Astrocyte (in vitro differentiated cells and primary cell): Measurements from ENCODE around the gene KCNN3. TPM values are rescaled to one million over a fixed set of nuclear protein-coding genes. Genes with fewer than 3 reads are reported as not detected.
A peak's percentile ranks its signal among the peaks of the same experiment; 100 is the strongest.

Experiments
- DNase-seq: peaks from one replicate; pipeline ENCODE4 v3.0.0-alpha.2; 2010; ENCODE audit warnings: low read depth
- FAIRE-seq: peaks from 2 replicates; lab custom pipeline; 2011; peaks lifted over from hg19 to GRCh38; lab: Jason Lieb, UNC
- H2AFZ ChIP-seq: 2 replicates; pipeline ENCODE4 v1.6.0; 2012; ENCODE audit warnings: low read depth, low read length, inconsistent platforms
- H3K27ac ChIP-seq: 2 replicates; pipeline ENCODE4 v1.5.1; 2011; ENCODE audit warnings: low read depth, low read length, inconsistent platforms
- H3K27me3 ChIP-seq: 2 replicates; pipeline ENCODE4 v1.6.0; 2011; ENCODE audit warnings: low read length, inconsistent platforms; ENCODE audit not compliant: insufficient read depth
- H3K36me3 ChIP-seq: 2 replicates; pipeline ENCODE4 v1.5.1; 2011; ENCODE audit warnings: low read length, inconsistent platforms; ENCODE audit not compliant: insufficient read depth
- H3K4me1 ChIP-seq: 2 replicates; pipeline ENCODE4 v1.5.1; 2011; ENCODE audit warnings: low read length, inconsistent platforms; ENCODE audit not compliant: insufficient read depth
- H3K4me2 ChIP-seq: 2 replicates; pipeline ENCODE4 v1.6.0; 2012; ENCODE audit warnings: low read length, inconsistent platforms
- H3K4me3 ChIP-seq: 2 replicates; pipeline ENCODE4 v1.5.1; 2011; ENCODE audit warnings: low read depth, mild to moderate bottlenecking, low read length, inconsistent platforms; ENCODE audit not compliant: insufficient read depth
- H3K79me2 ChIP-seq: 2 replicates; pipeline ENCODE4 v1.6.0; 2012; ENCODE audit warnings: mild to moderate bottlenecking, low read length, inconsistent platforms; ENCODE audit not compliant: insufficient read depth
- H3K9ac ChIP-seq: 2 replicates; pipeline ENCODE4 v1.6.0; 2012; ENCODE audit warnings: mild to moderate bottlenecking, low read length, inconsistent platforms
- H3K9me3 ChIP-seq: 2 replicates; pipeline ENCODE4 v1.5.1; 2012; ENCODE audit warnings: low read depth, mild to moderate bottlenecking, low read length, inconsistent platforms; ENCODE audit not compliant: insufficient read depth
- H4K20me1 ChIP-seq: 2 replicates; pipeline ENCODE4 v1.6.0; 2012; ENCODE audit warnings: low read length, inconsistent platforms; ENCODE audit not compliant: insufficient read depth
- H3K27ac Mint-ChIP-seq: one replicate; pipeline ENCODE4 v1.8.0; 2021; ENCODE audit warnings: mild to moderate bottlenecking, mixed read lengths; ENCODE audit not compliant: unreplicated experiment
- H3K27me3 Mint-ChIP-seq: one replicate; pipeline ENCODE4 v1.8.0; 2021; ENCODE audit warnings: low read depth, mixed read lengths; ENCODE audit not compliant: unreplicated experiment
- H3K36me3 Mint-ChIP-seq: one replicate; pipeline ENCODE4 v1.8.0; 2021; ENCODE audit warnings: low read depth, mixed read lengths; ENCODE audit not compliant: unreplicated experiment
- H3K4me1 Mint-ChIP-seq: one replicate; pipeline ENCODE4 v1.8.0; 2021; ENCODE audit warnings: low read depth, mixed read lengths; ENCODE audit not compliant: unreplicated experiment
- H3K4me3 Mint-ChIP-seq: one replicate; pipeline ENCODE4 v1.8.0; 2021; ENCODE audit warnings: mild to moderate bottlenecking, moderate library complexity, mixed read lengths; ENCODE audit not compliant: unreplicated experiment
- H3K9me3 Mint-ChIP-seq: one replicate; pipeline ENCODE4 v1.8.0; 2021; ENCODE audit warnings: mild to moderate bottlenecking, mixed read lengths; ENCODE audit not compliant: unreplicated experiment
- CTCF ChIP-seq: IDR thresholded peaks from 2 replicates; pipeline ENCODE4 v1.5.1; 2011; ENCODE audit warnings: low read depth, mild to moderate bottlenecking, inconsistent platforms, low read length, moderate library complexity; ENCODE audit not compliant: insufficient read depth
- EZH2 ChIP-seq: IDR thresholded peaks from 2 replicates; pipeline ENCODE4 v1.6.1; 2012; ENCODE audit warnings: mild to moderate bottlenecking, low read length, inconsistent platforms; ENCODE audit not compliant: insufficient read depth
- total RNA-seq: library from RNA; stranded (reverse); gene quantifications from 2 replicates; pipeline ENCODE4 v1.2.1, GENCODE V29; 2021

KCNN3 gene
- total RNA-seq, 1 donor from 2014 or later, result 0.66 TPM

GRCh38 chr1:154760469-154760933 is 109.6 kb downstream of the KCNN3 start:
- Histone ChIP-seq H2AFZ (peak overlapping the region; percentile 64), H3K4me1 (no peaks in the 10 kb centered on the region), H3K36me3 (no peaks in the 10 kb centered on the region), H3K9me3 (no peaks in the 10 kb centered on the region), H4K20me1 (no peaks in the 10 kb centered on the region), H3K4me2 (peak overlapping the region; percentile 75), H3K27me3 (peaks cover 17% of the 10 kb centered on the region), H3K79me2 (no peaks in the 10 kb centered on the region), H3K4me3 (no peak overlapping the region), H3K9ac (no peak overlapping the region), H3K27ac (no peak overlapping the region)
- TF ChIP-seq EZH2 (peak; percentile 73), CTCF (peak; percentile 9)
- Mint-ChIP-seq H3K9me3 (no peaks in the 10 kb centered on the region), H3K27me3 (peaks cover 42% of the 10 kb centered on the region), H3K4me3 (no peak overlapping the region), H3K36me3 (no peaks in the 10 kb centered on the region), H3K4me1 (peaks cover 2% of the 10 kb centered on the region), H3K27ac (no peak overlapping the region)
- no peak for DNase-seq
- FAIRE-seq, result no peak

- Mint-ChIP-seq H3K4me1 (peaks cover 2% of the 10 kb centered on the region), H3K9me3 (no peaks in the 10 kb centered on the region), H3K27ac (no peak overlapping the region), H3K36me3 (no peaks in the 10 kb centered on the region), H3K4me3 (no peak overlapping the region), H3K27me3 (peaks cover 47% of the 10 kb centered on the region)
- Histone ChIP-seq H3K9me3 (no peaks in the 10 kb centered on the region), H3K4me1 (no peaks in the 10 kb centered on the region), H4K20me1 (no peaks in the 10 kb centered on the region), H3K36me3 (no peaks in the 10 kb centered on the region), H3K27me3 (peaks cover 19% of the 10 kb centered on the region), H3K9ac (no peak overlapping the region), H2AFZ (no peak overlapping the region), H3K79me2 (no peaks in the 10 kb centered on the region), H3K27ac (no peak overlapping the region), H3K4me3 (no peak overlapping the region), H3K4me2 (no peak overlapping the region)
- no peak for DNase-seq
- TF ChIP-seq CTCF (no peak), EZH2 (no peak)
- no peak for FAIRE-seq
Observed at GRCh38 chr1:154759793-154760192, 110.3 kb downstream of the KCNN3 start.

- H3K27me3 Mint-ChIP-seq, result peaks cover 53% of the 10 kb centered on the region
- Histone ChIP-seq H3K9ac (no peak overlapping the region), H3K4me2 (no peak overlapping the region), H2AFZ (no peak overlapping the region), H3K27me3 (peaks cover 22% of the 10 kb centered on the region), H3K4me1 (no peaks in the 10 kb centered on the region), H3K4me3 (no peak overlapping the region), H3K9me3 (no peaks in the 10 kb centered on the region), H3K27ac (no peak overlapping the region), H4K20me1 (no peaks in the 10 kb centered on the region), H3K36me3 (no peaks in the 10 kb centered on the region), H3K79me2 (no peaks in the 10 kb centered on the region)
- H3K36me3 Mint-ChIP-seq, result peaks cover under 1% of the 10 kb centered on the region
- FAIRE-seq, result no peak
- H3K27ac Mint-ChIP-seq, result no peak overlapping the region
- DNase-seq, result no peak
- peaks cover 2% of the 10 kb centered on the region for H3K4me1 Mint-ChIP-seq
- TF ChIP-seq CTCF, result no peak
- TF ChIP-seq EZH2, result no peak
- H3K9me3 Mint-ChIP-seq, result no peaks in the 10 kb centered on the region
- no peak overlapping the region for H3K4me3 Mint-ChIP-seq
Observed at GRCh38 chr1:154759196-154759595, 110.9 kb downstream of the KCNN3 start.
